CD4-positive, alpha-beta memory T cell (primary cell): ENCODE data around the gene ELMO1. TPM values are rescaled to one million over a fixed set of nuclear protein-coding genes. Genes with fewer than 3 reads are reported as not detected.

Experiments used
- CTCF ChIA-PET: fragments of 350-600 bp; sonication (Branson Sonifier 250); formaldehyde crosslinking; loops from one replicate; lab custom pipeline; 2021; ENCODE audit warnings: inconsistent platforms; ENCODE audit not compliant: partially characterized antibody; lab: Charles Lee
- POLR2A ChIA-PET: fragments of 350-600 bp; sonication (Branson Sonifier 250); formaldehyde crosslinking; loops from one replicate; lab custom pipeline; 2021; ENCODE audit not compliant: partially characterized antibody; lab: Charles Lee
- DNase-seq, 5 donors: peaks; one replicate each; pipeline versions ENCODE4 v3.0.0 to v3.0.0-alpha.2; 2020 to 2022; ENCODE audit warnings: mixed read lengths in 1 of 5
- H3K27ac ChIP-seq: one replicate; pipeline ENCODE4 v1.7.0; 2013; ENCODE audit warnings: low read depth, low read length
- H3K27me3 ChIP-seq: 2 replicates; pipeline ENCODE4 v1.7.0; 2013; ENCODE audit warnings: mild to moderate bottlenecking, low read length, moderate library complexity; ENCODE audit not compliant: insufficient read depth
- H3K36me3 ChIP-seq: 2 replicates; pipeline ENCODE4 v1.7.0; 2013; ENCODE audit warnings: mild to moderate bottlenecking, low read length, moderate library complexity; ENCODE audit not compliant: insufficient read depth
- H3K4me1 ChIP-seq: 2 replicates; pipeline ENCODE4 v1.7.0; 2013; ENCODE audit warnings: mild to moderate bottlenecking, low read length, moderate library complexity; ENCODE audit not compliant: insufficient read depth
- H3K4me3 ChIP-seq, 2 donors: one replicate each; pipeline ENCODE4 v1.7.0; 2013; ENCODE audit warnings: low read length in 2 of 2, mild to moderate bottlenecking in 1 of 2
- H3K9me3 ChIP-seq, 2 donors: one replicate each; pipeline ENCODE4 v1.7.0; 2013; ENCODE audit warnings: low read length in 2 of 2, control low read depth in 1 of 2; ENCODE audit not compliant: control insufficient read depth in 1 of 2
- H3K27ac Mint-ChIP-seq, 7 donors: one replicate each; pipeline ENCODE4 v1.8.0; 2020 to 2021; ENCODE audit warnings: mixed read lengths in 7 of 7, mild to moderate bottlenecking in 6 of 7, inconsistent platforms in 3 of 7, moderate library complexity in 3 of 7
- H3K27me3 Mint-ChIP-seq, 2 donors: one replicate each; pipeline ENCODE4 v1.8.0; 2020 to 2021; ENCODE audit warnings: mixed read lengths in 2 of 2
- H3K36me3 Mint-ChIP-seq, 2 donors: one replicate each; pipeline ENCODE4 v1.8.0; 2020 to 2021; ENCODE audit warnings: mixed read lengths in 2 of 2, inconsistent platforms in 1 of 2, mild to moderate bottlenecking in 1 of 2
- H3K4me1 Mint-ChIP-seq, 4 donors: one replicate each; pipeline ENCODE4 v1.8.0; 2020 to 2021; ENCODE audit warnings: mixed read lengths in 4 of 4, mild to moderate bottlenecking in 1 of 4
- H3K4me3 Mint-ChIP-seq, 8 donors: one replicate each; pipeline ENCODE4 v1.8.0; 2020 to 2021; ENCODE audit warnings: mixed read lengths in 8 of 8, mild to moderate bottlenecking in 7 of 8, moderate library complexity in 6 of 8, inconsistent platforms in 3 of 8
- H3K9me3 Mint-ChIP-seq, 8 donors: one replicate each; pipeline ENCODE4 v1.8.0; 2020 to 2021; ENCODE audit warnings: mixed read lengths in 8 of 8, mild to moderate bottlenecking in 5 of 8, inconsistent platforms in 3 of 8, moderate library complexity in 1 of 8
- intact Hi-C: fragments of 100-400 bp; cut with micrococcal nuclease; formaldehyde crosslinking; loops from one replicate; pipeline ENCODE4 v1.15.1; 2023
- polyA plus RNA-seq, 2 donors: library from polyadenylated mRNA; unstranded; fragments of 300-500 nt; fragmentation: Illumina TruSeq; gene quantifications; one replicate each; pipeline ENCODE4 v1.2.3, GENCODE V29; 2021
- total RNA-seq, 2 experiments: library from RNA; stranded (reverse); gene quantifications; one replicate each; pipeline ENCODE4 v1.2.3, GENCODE V29; 2021

ELMO1 gene
- total and polyA plus RNA-seq, 4 experiments from 2014 or later = 45.1 to 131 (median 111) TPM

GRCh38 chr7:37448011-37448635, 541 bp downstream of the ELMO1 start:
- Mint-ChIP-seq H3K36me3 (peaks cover 8 to 33% of the 10 kb centered on the region in 2 donors), H3K4me3 (peak overlapping the region; percentile 96 to 99 (median 98)), H3K27ac (peak overlapping the region; percentile 97 to 100 (median 99)), H3K27me3 (peaks cover 2 to 3% of the 10 kb centered on the region in 2 donors), H3K9me3 (peaks cover 0 to 13% (median 3%) of the 10 kb centered on the region in 8 donors), H3K4me1 (peaks cover 40 to 69% (median 55%) of the 10 kb centered on the region in 4 donors)
- Histone ChIP-seq H3K4me1 (peaks cover 51% of the 10 kb centered on the region), H3K27me3 (no peaks in the 10 kb centered on the region), H3K4me3 (peak overlapping the region; percentile 31 to 78), H3K27ac (peak overlapping the region; percentile 85), H3K9me3 (no peaks in the 10 kb centered on the region), H3K36me3 (no peaks in the 10 kb centered on the region)
- ChIA-PET POLR2A (interaction anchor here (0.6 to 7.3 kb wide), 38 partner anchors 8 to 1647 kb away, joined by 3 to 123 read pairs (median 4); partner anchors contain the start of gene SEPTIN7), CTCF (interaction anchor here (0.8 to 6.9 kb wide), 21 partner anchors 8 to 214 kb away, joined by 3 to 76 read pairs (median 5); no protein-coding TSS in a partner anchor)
- no peak for DNase-seq
- intact Hi-C loops = loop anchor here (1.0 to 5.0 kb wide), 7 partner anchors 15 to 726 kb away; partner anchors contain the start of gene AOAH

- peaks cover 0 to 13% (median 3%) of the 10 kb centered on the region in 8 donors for H3K9me3 Mint-ChIP-seq
- intact Hi-C loops = loop anchor here (5.0 kb wide), 1 partner anchor 724 kb away; the partner anchor contains the start of gene AOAH
Measured at GRCh38 chr7:37446371-37446770, 2.3 kb downstream of the ELMO1 start.

GRCh38 chr7:37445790-37446189, 2.9 kb downstream of the ELMO1 start:
- Mint-ChIP-seq H3K4me3 (peak overlapping the region in 7 of 8 donors; percentile 12 to 99 (median 42)), H3K27me3 (peaks cover 2 to 3% of the 10 kb centered on the region in 2 donors), H3K4me1 (peaks cover 63 to 92% (median 78%) of the 10 kb centered on the region in 4 donors), H3K9me3 (peaks cover 0 to 13% (median 3%) of the 10 kb centered on the region in 8 donors), H3K36me3 (peaks cover 11 to 36% of the 10 kb centered on the region in 2 donors), H3K27ac (peak overlapping the region; percentile 53 to 100 (median 97))
- Histone ChIP-seq H3K4me3 (no peak overlapping the region), H3K4me1 (peaks cover 74% of the 10 kb centered on the region), H3K27ac (no peak overlapping the region), H3K9me3 (no peaks in the 10 kb centered on the region), H3K27me3 (no peaks in the 10 kb centered on the region), H3K36me3 (no peaks in the 10 kb centered on the region)
- CTCF ChIA-PET = interaction anchor here (1.0 to 6.9 kb wide), 3 partner anchors 28 to 92 kb away, joined by 4 to 76 read pairs (median 35); no protein-coding TSS in a partner anchor
- DNase-seq = no peak
- intact Hi-C loops = loop anchor here (5.0 kb wide), 1 partner anchor 723 kb away; the partner anchor contains the start of gene AOAH
- POLR2A ChIA-PET = interaction anchor here (6.6 to 7.3 kb wide), 2 partner anchors 32 to 93 kb away, joined by 98 to 123 read pairs; no protein-coding TSS in a partner anchor

More at GRCh38 chr7:37446371-37446770, 2.3 kb downstream of the ELMO1 start:
- H3K27me3 Mint-ChIP-seq = peaks cover 2 to 3% of the 10 kb centered on the region in 2 donors
- H3K4me3 Mint-ChIP-seq = peak overlapping the region; percentile 94 to 99 (median 97)
- no peaks in the 10 kb centered on the region for H3K27me3 ChIP-seq
- no peak overlapping the region for H3K27ac ChIP-seq
- peaks cover 58 to 86% (median 72%) of the 10 kb centered on the region in 4 donors for H3K4me1 Mint-ChIP-seq
- peak overlapping the region; percentile 95 to 100 (median 98) for H3K27ac Mint-ChIP-seq
- POLR2A ChIA-PET = interaction anchor here (1.1 to 7.3 kb wide), 7 partner anchors 7 to 104 kb away, joined by 3 to 123 read pairs (median 27); no protein-coding TSS in a partner anchor
- no peaks in the 10 kb centered on the region for H3K9me3 ChIP-seq
- H3K36me3 Mint-ChIP-seq = peaks cover 11 to 36% of the 10 kb centered on the region in 2 donors
- H3K36me3 ChIP-seq = no peaks in the 10 kb centered on the region
- H3K4me1 ChIP-seq = peaks cover 68% of the 10 kb centered on the region
- H3K4me3 ChIP-seq = no peak overlapping the region
- no peak for DNase-seq
- CTCF ChIA-PET = interaction anchor here (1.0 to 6.9 kb wide), 7 partner anchors 29 to 136 kb away, joined by 4 to 76 read pairs (median 15); no protein-coding TSS in a partner anchor

GRCh38 chr7:37445064-37445723, 3.5 kb downstream of the ELMO1 start:
- Mint-ChIP-seq H3K4me3 (peak overlapping the region in 5 of 8 donors; percentile 10 to 50 (median 29)), H3K27ac (peak overlapping the region in 6 of 7 donors; percentile 53 to 100 (median 96)), H3K27me3 (peaks cover 2 to 3% of the 10 kb centered on the region in 2 donors), H3K36me3 (peaks cover 11 to 36% of the 10 kb centered on the region in 2 donors), H3K4me1 (peaks cover 65 to 92% (median 77%) of the 10 kb centered on the region in 4 donors), H3K9me3 (peaks cover 0 to 13% (median 3%) of the 10 kb centered on the region in 8 donors)
- Histone ChIP-seq H3K9me3 (no peaks in the 10 kb centered on the region), H3K4me1 (peaks cover 78% of the 10 kb centered on the region), H3K27ac (no peak overlapping the region), H3K36me3 (no peaks in the 10 kb centered on the region), H3K27me3 (no peaks in the 10 kb centered on the region), H3K4me3 (no peak overlapping the region)
- POLR2A ChIA-PET = interaction anchor here (6.6 to 7.3 kb wide), 2 partner anchors 31 to 92 kb away, joined by 98 to 123 read pairs; no protein-coding TSS in a partner anchor
- intact Hi-C loops = loop anchor here (5.0 kb wide), 1 partner anchor 723 kb away; the partner anchor contains the start of gene AOAH
- CTCF ChIA-PET = interaction anchor here (6.9 kb wide), 1 partner anchor 92 kb away, joined by 76 read pairs; no protein-coding TSS in a partner anchor
- DNase-seq = no peak

GRCh38 chr7:37443627-37444026, 5.0 kb downstream of the ELMO1 start:
- Mint-ChIP-seq H3K4me3 (peak overlapping the region in 2 of 8 donors; percentile 0 to 16), H3K4me1 (peaks cover 70 to 92% (median 81%) of the 10 kb centered on the region in 4 donors), H3K27ac (peak overlapping the region in 5 of 7 donors; percentile 39 to 97 (median 84)), H3K36me3 (peaks cover 19 to 32% of the 10 kb centered on the region in 2 donors), H3K9me3 (peaks cover 0 to 8% (median 3%) of the 10 kb centered on the region in 8 donors), H3K27me3 (peaks cover 2 to 3% of the 10 kb centered on the region in 2 donors)
- Histone ChIP-seq H3K36me3 (no peaks in the 10 kb centered on the region), H3K4me3 (no peak overlapping the region), H3K27me3 (no peaks in the 10 kb centered on the region), H3K4me1 (peaks cover 85% of the 10 kb centered on the region), H3K27ac (no peak overlapping the region), H3K9me3 (no peaks in the 10 kb centered on the region)
- no peak for DNase-seq
- intact Hi-C loops = no loop called here
- ChIA-PET CTCF (interaction anchor here (0.7 to 4.1 kb wide), 2 partner anchors 8 to 52 kb away, joined by 3 to 13 read pairs; no protein-coding TSS in a partner anchor), POLR2A (interaction anchor here (6.6 to 7.3 kb wide), 2 partner anchors 30 to 90 kb away, joined by 98 to 123 read pairs; no protein-coding TSS in a partner anchor)

- Mint-ChIP-seq H3K36me3 (peaks cover 19 to 25% of the 10 kb centered on the region in 2 donors), H3K4me1 (peaks cover 71 to 86% (median 79%) of the 10 kb centered on the region in 4 donors), H3K27ac (peak overlapping the region; percentile 88 to 98 (median 95)), H3K27me3 (no peaks in the 10 kb centered on the region), H3K4me3 (peak overlapping the region in 5 of 8 donors; percentile 3 to 87 (median 86)), H3K9me3 (peaks cover 0 to 2% (median 0%) of the 10 kb centered on the region in 8 donors)
- ChIA-PET POLR2A (interaction anchor here (1.2 kb wide), 1 partner anchor 31 kb away, joined by 5 read pairs; no protein-coding TSS in a partner anchor), CTCF (interaction anchor here (1.1 to 4.1 kb wide), 2 partner anchors 54 to 89 kb away, joined by 5 to 13 read pairs; no protein-coding TSS in a partner anchor)
- no peak overlapping the region for H3K4me3 ChIP-seq
- intact Hi-C loops = loop anchor here (1.0 kb wide), 1 partner anchor 8 kb away; no protein-coding TSS in a partner anchor
- H3K27me3 ChIP-seq = no peaks in the 10 kb centered on the region
- no peaks in the 10 kb centered on the region for H3K36me3 ChIP-seq
- no peak for DNase-seq
- peaks cover 85% of the 10 kb centered on the region for H3K4me1 ChIP-seq
- no peak overlapping the region for H3K27ac ChIP-seq
- H3K9me3 ChIP-seq = no peaks in the 10 kb centered on the region
Measured at GRCh38 chr7:37442268-37442667, 6.4 kb downstream of the ELMO1 start.
